DMS79 (cell line): ENCODE measurements around the gene CD300LD.
"Not testable (repeated sequence)": the region's sequence is repeated elsewhere in the genome, so short reads cannot be mapped to it uniquely, and the experiment has no call there.

Source experiments
- DNase-seq: peaks from one replicate; lab custom pipeline; 2025; lab: John Stamatoyannopoulos, UW

Gene CD300LD

DNA sequence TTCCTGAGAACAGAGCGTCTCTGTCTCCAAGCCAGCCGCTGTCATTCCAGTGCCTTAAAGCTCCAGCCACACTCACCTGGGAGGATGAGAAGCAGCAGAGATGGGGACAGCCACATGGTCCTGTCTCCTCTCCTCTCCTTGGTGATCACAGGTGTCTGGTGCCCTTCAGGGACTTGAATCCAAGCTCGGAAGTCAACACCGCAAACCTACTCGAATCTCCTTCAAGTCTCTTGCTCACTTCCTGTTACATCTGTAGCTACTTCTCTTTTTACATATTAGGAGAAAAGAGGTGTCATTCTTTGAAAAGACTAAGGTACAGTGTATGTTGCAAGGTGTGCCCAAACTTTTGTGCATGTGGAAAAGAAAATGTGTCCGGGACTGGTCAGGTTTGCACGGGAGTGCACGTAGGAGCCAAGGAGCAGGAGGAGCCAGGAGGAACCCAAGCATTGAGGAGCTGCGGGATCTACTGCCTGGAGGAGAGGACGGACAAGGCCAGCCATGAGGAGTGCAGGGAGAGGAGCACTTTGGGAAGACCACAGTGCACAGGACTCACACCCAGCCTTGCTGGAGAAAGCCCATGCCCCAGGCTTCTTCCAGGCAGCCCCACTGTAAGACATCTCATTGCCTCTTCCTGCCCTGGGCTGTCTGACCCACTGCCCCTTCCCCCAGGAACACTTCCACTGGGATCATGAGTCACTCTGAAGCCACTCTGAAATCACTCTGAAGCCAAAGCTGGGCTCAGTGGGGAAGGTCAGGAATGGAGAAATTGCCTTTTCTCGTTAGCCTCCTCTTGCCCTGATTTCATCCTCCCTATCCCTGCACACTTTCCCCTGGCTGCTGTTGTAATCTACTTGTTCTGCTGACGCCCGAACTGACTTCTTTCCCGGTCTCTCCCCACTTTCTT, at the start of gene CD300LD:
CD300LD (minus strand) TSS at position 197 of the 904 bp plus-strand sequence; CDS start at position 116, 81 bp downstream.
- no peak for DNase-seq

GRCh38 chr17:74641224-74641957, 49.3 kb upstream of the CD300LD start:
- DNase-seq, result no peak

GRCh38 chr17:74639704-74640151, 47.6 kb upstream of the CD300LD start:
- no peak for DNase-seq

GRCh38 chr17:74637926-74638325, 45.8 kb upstream of the CD300LD start:
- DNase-seq, result no peak

GRCh38 chr17:74637265-74637664, 45.2 kb upstream of the CD300LD start:
- no peak for DNase-seq

GRCh38 chr17:74636541-74637085, 44.5 kb upstream of the CD300LD start:
- not testable (repeated sequence) for DNase-seq

DNA sequence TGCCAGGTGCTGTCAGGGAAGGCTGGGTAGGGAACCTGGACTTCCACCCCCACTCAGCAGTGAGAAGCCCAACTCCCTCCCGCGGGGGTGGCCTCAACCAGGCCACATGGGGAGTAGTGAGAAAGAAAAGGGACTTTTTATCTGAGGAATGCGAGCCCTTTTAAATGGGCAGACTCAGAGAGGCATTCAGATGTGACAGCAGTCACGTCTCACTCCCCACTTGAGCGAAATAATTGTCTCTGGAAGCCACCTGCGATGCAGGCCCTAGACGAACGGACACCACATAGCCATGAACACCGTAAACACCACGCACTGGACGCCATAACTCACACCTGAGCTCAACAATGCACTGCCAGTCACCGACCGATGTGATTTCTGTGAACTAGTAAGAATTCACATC, 43.3 kb upstream of the CD300LD start:
- no peak for DNase-seq

DNA sequence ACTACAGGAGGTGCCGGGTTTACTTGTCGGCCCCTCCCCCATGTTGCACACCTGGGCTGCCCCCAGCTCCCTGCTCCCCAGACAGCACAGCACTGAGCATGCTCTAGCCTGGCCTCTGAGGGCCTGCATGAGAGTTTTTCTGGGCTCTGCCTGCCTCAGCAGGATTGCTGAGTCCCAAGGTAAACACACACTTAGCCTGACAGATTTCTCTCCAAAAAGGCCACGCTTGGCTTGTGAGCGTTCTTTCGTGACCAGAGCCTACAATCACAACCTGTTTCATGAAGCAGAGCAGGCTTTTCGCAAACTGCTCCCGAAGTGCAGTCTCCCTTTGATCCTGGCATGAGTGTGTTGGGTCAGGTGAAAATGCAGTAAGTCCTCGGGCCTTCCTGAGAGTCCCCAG, 41.2 kb upstream of the CD300LD start:
- peak; percentile 91 for DNase-seq

- no peak for DNase-seq
These were observed 40.5 kb upstream of the CD300LD start for GRCh38 chr17:74632617-74633016.

DNA sequence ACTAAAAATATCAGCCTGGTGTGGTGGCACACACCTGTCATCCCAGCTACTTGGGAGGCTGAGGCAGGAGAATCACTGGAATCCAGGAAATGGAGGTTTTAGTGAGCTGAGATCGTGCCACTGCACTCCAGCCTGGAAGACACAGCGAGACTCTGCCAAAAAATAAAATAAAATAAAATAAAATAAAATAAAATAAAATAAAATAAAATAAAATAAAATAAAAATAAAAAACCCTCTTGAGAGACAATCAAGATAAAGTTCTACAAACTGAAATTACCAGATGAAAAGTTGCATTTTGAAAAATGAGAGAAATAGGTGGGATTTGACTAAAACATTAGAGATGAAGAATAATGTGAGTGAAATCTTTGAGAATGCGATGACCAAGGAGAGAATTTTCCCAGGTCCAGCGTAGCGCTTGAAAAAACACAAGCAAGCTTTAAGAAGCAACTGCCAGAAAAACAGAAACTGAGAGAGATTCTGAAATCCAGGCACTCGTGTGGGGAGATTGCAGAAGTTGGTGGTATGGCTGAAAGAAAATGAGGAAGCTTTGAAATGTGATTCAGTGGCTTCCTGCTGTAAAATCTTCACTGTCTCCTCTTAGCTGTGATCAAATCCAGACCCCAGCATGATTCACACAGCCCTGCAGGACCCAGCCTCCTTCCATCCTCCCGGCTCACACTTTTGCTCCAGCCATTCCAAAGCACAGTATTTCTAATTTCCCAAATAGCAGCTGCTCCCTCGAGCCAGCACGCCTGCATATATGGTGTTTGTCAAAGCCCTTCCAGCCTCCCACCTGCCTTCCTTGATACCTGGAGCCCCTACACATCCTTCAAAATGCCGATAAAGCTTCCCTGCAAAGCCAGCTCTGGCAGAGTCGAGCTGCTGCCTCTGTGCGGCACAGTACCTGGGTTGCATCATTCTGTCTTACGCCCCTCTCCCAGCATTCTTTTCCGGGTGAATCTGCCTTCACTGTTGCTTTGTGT, 39.7 kb upstream of the CD300LD start:
- DNase-seq, result no peak

- DNase-seq, result not testable (repeated sequence)
These were observed 38.2 kb upstream of the CD300LD start for GRCh38 chr17:74630251-74630650.

GRCh38 chr17:74625661-74626060, 33.6 kb upstream of the CD300LD start:
- no peak for DNase-seq

- DNase-seq, result no peak
These were observed 32.0 kb upstream of the CD300LD start for GRCh38 chr17:74624131-74624530.

DNA sequence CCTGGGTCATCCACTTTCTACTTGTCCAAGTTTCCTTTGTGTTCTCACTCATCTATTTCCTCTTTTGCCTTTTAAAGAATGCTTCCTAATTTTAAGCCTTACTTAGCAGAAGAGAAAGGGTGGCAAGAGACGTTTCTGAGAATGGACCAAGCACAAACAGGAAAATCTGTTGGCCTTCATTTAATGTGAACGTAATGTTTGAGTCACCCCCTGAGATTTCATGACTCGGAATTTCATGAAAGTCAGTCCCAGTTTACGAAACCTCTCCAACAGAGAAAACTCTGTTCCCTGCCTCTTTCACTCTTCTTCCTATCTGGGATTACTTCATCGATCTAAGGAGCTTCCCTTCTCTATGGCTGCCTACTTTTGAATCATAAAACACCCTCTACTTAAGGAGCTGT, 31.6 kb upstream of the CD300LD start, which contains the start of gene CD300E:
CD300E (minus strand) TSS at position 46 of the 401 bp plus-strand sequence. CDS start 117 bp downstream, outside the sequence.
- no peak for DNase-seq

DNA sequence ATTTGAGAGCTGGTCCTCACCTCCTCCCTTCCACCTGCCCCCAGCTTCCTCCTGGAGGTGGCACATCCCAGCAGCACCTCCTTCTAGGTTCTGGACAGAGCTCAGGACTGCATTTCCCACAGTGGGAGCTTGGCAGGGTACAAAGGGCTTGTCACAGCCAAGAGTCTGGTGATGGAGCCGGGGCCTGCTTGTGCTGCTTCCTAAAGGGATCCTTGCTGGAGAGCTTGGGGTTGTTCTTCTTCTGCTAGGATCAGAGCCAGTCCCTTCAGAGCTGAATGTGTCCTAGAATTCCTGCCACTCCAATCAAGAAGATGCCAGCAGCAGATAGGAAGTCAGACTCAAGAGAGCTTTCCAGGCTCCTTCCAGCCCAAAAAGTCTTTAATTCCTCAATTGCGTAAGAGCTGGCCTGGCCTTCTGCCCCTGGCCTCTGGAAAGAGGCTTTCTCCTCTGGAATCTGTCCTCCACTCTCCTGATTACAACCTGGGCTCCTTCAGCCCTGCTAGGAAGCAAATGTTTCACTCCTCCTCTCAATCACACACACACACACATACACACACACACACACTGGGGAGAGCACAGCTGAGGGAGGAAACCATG, 27.1 kb upstream of the CD300LD start:
- no peak for DNase-seq

DNA sequence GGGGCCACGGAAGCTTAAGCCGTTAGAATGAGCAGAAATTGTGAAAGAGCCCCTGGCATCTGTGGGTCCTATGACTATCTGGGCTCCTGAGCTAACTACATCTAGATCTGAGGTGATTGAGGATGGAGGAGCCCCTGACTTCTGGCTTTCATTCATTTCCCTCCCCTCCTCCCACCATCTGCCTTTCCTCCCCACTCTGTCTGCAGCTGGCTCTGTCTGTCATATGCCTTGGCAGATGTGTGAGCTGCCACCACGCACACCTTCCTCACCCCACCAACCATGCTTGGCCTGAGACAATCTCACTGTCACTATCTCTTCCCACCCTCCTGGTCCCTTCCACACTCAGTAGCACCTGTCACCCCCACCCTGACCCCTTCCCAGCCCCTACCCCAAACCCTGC, 26.4 kb upstream of the CD300LD start:
- no peak for DNase-seq

DNA sequence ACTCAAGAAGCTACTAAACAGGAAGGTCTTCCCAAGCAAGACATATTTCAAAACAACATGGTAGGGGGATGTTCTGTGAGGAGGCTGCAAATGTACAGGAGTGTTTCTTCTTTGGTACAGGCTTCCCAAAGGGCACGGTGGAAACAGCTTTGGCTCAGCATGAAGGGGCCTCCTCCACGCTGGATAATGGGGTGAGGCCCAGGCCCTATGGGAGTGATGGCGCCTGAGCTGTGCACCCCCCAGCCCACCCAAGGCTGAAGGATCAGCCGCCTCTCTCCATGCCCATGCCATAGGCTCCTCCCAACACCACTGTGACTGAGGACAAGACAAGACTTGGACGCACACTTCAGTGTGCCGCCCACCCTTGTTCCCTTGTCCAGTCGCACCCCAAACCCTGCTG, 24.6 kb upstream of the CD300LD start:
- no peak for DNase-seq

DNA sequence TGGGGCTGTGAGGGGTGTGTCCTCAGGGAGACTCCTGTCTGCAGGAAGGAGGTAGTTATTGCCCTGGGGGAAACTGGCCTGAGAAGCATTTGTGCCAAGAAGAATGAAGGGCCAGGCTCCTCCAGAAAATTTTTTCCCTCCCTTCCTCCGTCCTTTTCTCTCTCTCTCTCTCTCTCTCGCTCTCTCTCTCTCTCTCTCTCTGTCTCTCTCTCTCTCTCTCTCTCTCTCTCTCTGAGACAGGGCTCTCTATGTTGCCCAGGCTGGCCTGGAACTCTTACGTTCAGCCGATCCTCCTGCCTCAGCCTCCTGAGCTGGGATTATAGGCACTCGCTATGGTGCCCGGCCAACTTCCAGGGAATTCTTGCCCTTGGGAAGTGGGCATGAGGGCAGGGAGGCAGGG, 20.0 kb upstream of the CD300LD start:
- no peak for DNase-seq

GRCh38 chr17:74610108-74610507, 18.0 kb upstream of the CD300LD start:
- no peak for DNase-seq

GRCh38 chr17:74608511-74608910, 16.4 kb upstream of the CD300LD start:
- no peak for DNase-seq

GRCh38 chr17:74607221-74607620, 15.1 kb upstream of the CD300LD start:
- DNase-seq, result no peak
